Activated CD8-positive, alpha-beta T cell treated with anti-CD3 and anti-CD28 coated beads for 36 hours (primary cell): ENCODE results near the gene PRPF19. TPM values are rescaled to one million over a fixed set of nuclear protein-coding genes. Genes with fewer than 3 reads are reported as not detected.

ENCODE experiments used
- ATAC-seq: fragments of 200-7000 bp; cut with Tn5 transposase; one replicate; pipeline ENCODE4 v1.10.0; 2021; ENCODE audit warnings: mild to moderate bottlenecking, moderate library complexity
- CTCF ChIA-PET: fragments of 350-600 bp; sonication (Branson Sonifier 250); formaldehyde crosslinking; loops from one replicate; lab custom pipeline; 2021; ENCODE audit warnings: antibody characterized with exemption; lab: Charles Lee
- POLR2A ChIA-PET: fragments of 350-600 bp; sonication (Branson Sonifier 250); formaldehyde crosslinking; loops from one replicate; lab custom pipeline; 2021; ENCODE audit warnings: antibody characterized with exemption; lab: Charles Lee
- DNase-seq: peaks from one replicate; pipeline ENCODE4 v3.0.0-alpha.2; 2020
- H3K27ac Mint-ChIP-seq: one replicate; pipeline ENCODE4 v1.8.0; 2021; ENCODE audit warnings: mild to moderate bottlenecking, mixed read lengths
- H3K27me3 Mint-ChIP-seq: one replicate; pipeline ENCODE4 v1.8.0; 2021; ENCODE audit warnings: mixed read lengths
- H3K36me3 Mint-ChIP-seq: one replicate; pipeline ENCODE4 v1.8.0; 2021; ENCODE audit warnings: low read depth, mixed read lengths
- H3K4me1 Mint-ChIP-seq: one replicate; pipeline ENCODE4 v1.8.0; 2021; ENCODE audit warnings: low read depth, mixed read lengths
- H3K4me3 Mint-ChIP-seq: one replicate; pipeline ENCODE4 v1.8.0; 2021; ENCODE audit warnings: mild to moderate bottlenecking, moderate library complexity, mixed read lengths
- H3K9me3 Mint-ChIP-seq: one replicate; pipeline ENCODE4 v1.8.0; 2021; ENCODE audit warnings: mixed read lengths
- intact Hi-C: fragments of 100-400 bp; cut with micrococcal nuclease; formaldehyde crosslinking; loops from one replicate; pipeline ENCODE4 v1.10.0; 2022
- total RNA-seq, 2 experiments: library from RNA; stranded (reverse); gene quantifications; one replicate each; pipeline ENCODE4 v1.2.3, GENCODE V29; 2021
- TF ChIP-seq, protein P1 (sequence below): fragments of 200-600 bp; IDR thresholded peaks from one replicate; pipeline ENCODE4 v1.8.0; 2022; ENCODE audit warnings: antibody characterized with exemption, mild to moderate bottlenecking

PRPF19 gene
- total RNA-seq, 2 experiments from 2014 or later: 142 to 150 TPM

DNA sequence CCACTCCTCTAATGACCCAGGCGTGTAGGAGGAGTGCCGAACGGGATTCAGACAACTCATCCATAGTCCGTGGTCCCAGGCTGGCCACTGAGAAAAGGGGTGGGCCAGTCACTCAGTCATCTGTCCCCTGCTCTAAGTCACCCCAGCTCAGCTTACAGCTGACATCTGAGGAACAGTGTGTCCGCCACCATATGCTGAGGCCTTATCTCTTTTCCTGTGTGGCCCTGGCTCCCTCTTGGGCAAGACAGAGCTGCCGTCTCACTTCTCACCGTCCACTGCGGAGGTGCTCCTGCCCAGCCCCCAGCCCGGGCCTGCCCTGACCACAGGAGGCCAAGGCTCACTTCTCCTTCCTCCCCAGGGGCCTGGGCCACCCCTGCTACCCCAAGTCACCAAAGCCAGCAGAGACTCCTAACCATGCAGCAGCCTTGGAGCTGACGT lies 57.7 kb downstream of the PRPF19 start:
- DNase-seq (no peak), ATAC-seq (no peak)
- Mint-ChIP-seq H3K36me3 (peaks cover 62% of the 10 kb centered on the region), H3K4me1 (peaks cover 22% of the 10 kb centered on the region), H3K9me3 (no peaks in the 10 kb centered on the region), H3K27ac (no peak overlapping the region), H3K4me3 (no peak overlapping the region), H3K27me3 (no peaks in the 10 kb centered on the region)
- intact Hi-C loops: no loop called here
- ChIA-PET POLR2A (no interaction called here), CTCF (interaction anchor here (0.5 to 3.0 kb wide), 4 partner anchors 18 to 265 kb away, joined by 3 to 14 read pairs (median 3); no protein-coding TSS in a partner anchor)
- TF ChIP-seq, protein P1, sequence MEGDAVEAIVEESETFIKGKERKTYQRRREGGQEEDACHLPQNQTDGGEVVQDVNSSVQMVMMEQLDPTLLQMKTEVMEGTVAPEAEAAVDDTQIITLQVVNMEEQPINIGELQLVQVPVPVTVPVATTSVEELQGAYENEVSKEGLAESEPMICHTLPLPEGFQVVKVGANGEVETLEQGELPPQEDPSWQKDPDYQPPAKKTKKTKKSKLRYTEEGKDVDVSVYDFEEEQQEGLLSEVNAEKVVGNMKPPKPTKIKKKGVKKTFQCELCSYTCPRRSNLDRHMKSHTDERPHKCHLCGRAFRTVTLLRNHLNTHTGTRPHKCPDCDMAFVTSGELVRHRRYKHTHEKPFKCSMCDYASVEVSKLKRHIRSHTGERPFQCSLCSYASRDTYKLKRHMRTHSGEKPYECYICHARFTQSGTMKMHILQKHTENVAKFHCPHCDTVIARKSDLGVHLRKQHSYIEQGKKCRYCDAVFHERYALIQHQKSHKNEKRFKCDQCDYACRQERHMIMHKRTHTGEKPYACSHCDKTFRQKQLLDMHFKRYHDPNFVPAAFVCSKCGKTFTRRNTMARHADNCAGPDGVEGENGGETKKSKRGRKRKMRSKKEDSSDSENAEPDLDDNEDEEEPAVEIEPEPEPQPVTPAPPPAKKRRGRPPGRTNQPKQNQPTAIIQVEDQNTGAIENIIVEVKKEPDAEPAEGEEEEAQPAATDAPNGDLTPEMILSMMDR: no peak

DNA sequence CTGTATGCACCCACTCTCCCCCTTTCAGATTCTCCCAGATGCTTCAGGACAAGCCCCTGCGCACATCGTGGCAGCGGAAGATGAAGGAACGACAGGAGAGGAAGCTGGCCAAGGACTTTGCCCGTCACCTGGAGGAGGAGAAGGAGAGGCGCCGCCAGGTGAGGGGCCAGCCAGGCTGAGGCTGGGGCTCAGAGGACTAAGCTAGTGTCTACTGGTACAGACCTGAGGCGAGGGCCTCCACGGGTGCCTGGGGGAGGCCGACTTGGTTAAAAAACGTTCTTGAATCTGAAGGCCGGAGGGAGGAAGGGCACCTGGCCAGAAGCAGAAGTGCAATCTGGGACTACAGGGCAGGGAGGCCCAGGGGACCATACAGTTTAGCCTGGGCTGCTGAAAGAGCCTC lies 58.5 kb downstream of the PRPF19 start:
- intact Hi-C loops: no loop called here
- ChIA-PET POLR2A (no interaction called here), CTCF (interaction anchor here (3.0 kb wide), 1 partner anchor 17 kb away, joined by 14 read pairs; no protein-coding TSS in a partner anchor)
- Mint-ChIP-seq H3K4me3 (no peak overlapping the region), H3K27ac (no peak overlapping the region), H3K27me3 (no peaks in the 10 kb centered on the region), H3K9me3 (no peaks in the 10 kb centered on the region), H3K36me3 (peaks cover 61% of the 10 kb centered on the region), H3K4me1 (peaks cover 27% of the 10 kb centered on the region)
- ATAC-seq: no peak
- TF ChIP-seq, protein P1: no peak
- no peak for DNase-seq

DNA sequence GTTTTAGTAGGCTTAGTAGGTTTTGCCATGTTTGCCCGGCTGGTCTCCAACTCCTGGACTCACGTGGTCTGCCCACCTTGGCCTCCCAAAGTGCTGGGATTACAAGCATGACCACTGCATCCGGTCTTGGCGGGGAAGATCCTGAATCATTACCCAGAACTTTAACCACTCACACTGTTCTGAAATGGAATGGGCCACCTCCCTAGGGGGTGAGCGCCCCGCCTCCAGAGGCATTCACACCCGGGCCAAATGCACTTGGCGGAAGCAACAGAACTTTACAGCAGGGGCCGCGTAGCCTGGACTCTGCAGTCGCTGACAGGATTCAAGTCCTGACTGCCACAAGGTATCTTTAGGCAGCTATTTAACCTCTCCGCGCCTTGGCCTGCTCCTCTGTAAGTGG lies 59.1 kb downstream of the PRPF19 start:
- peaks cover 64% of the 10 kb centered on the region for H3K36me3 Mint-ChIP-seq
- H3K4me1 Mint-ChIP-seq: peaks cover 27% of the 10 kb centered on the region
- CTCF ChIA-PET: interaction anchor here (3.0 kb wide), 1 partner anchor 16 kb away, joined by 14 read pairs; no protein-coding TSS in a partner anchor
- POLR2A ChIA-PET: interaction anchor here (1.0 to 1.5 kb wide), 2 partner anchors 9 to 49 kb away, joined by 3 read pairs; partner anchors contain the start of gene PTGDR2
- H3K4me3 Mint-ChIP-seq: no peak overlapping the region
- no peaks in the 10 kb centered on the region for H3K27me3 Mint-ChIP-seq
- no peak overlapping the region for H3K27ac Mint-ChIP-seq
- DNase-seq (no peak), ATAC-seq (no peak)
- TF ChIP-seq, protein P1: no peak
- intact Hi-C loops: no loop called here
- H3K9me3 Mint-ChIP-seq: no peaks in the 10 kb centered on the region

DNA sequence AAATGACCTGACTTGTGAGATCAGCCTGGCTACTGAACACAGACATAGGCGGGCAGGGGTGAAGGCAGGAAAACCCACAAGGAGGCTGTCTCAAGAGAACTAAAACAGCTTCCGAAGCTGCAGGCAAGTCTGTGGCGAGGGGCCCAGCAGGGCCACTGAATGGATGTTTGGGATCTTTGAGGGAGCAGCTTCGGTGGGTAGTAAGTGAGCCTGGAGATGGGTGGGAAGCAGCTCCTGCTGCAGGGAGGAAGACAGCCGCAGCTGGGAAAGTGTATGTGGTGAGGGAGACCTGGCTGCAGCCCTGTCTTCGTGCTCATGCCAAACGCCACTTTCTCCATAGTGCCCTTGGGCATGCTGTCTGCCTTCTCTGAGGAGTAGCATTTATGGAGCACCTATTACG lies 61.0 kb downstream of the PRPF19 start:
- intact Hi-C loops: no loop called here
- Mint-ChIP-seq H3K27ac (peak overlapping the region; percentile 5), H3K9me3 (no peaks in the 10 kb centered on the region), H3K4me1 (peaks cover 36% of the 10 kb centered on the region), H3K27me3 (no peaks in the 10 kb centered on the region), H3K36me3 (peaks cover 48% of the 10 kb centered on the region), H3K4me3 (peak overlapping the region; percentile 75)
- ATAC-seq: no peak
- POLR2A ChIA-PET: interaction anchor here (0.6 to 1.0 kb wide), 3 partner anchors 52 to 526 kb away, joined by 3 read pairs; partner anchors contain the start of gene PRPF19
- TF ChIP-seq, protein P1: no peak
- DNase-seq: no peak
- CTCF ChIA-PET: interaction anchor here (4.5 kb wide), 1 partner anchor 54 kb away, joined by 18 read pairs; no protein-coding TSS in a partner anchor

DNA sequence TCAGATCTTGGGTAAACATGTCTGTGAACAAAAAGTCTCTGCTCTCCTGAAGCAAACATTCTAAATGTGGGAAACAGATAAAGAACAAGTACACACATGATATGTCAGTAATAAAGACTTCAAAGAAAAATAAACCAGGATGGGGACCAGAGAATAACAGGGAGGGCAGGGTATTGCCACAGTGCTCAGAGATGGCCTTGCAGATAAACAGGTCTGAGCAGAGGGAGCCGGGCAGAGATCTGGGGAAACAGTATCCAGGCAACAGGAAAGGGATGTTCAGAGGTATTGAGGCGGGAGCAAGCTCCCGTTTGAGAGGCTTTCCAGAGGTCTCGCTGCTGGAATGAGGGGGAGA lies 61.5 kb downstream of the PRPF19 start:
- ATAC-seq: no peak
- H3K9me3 Mint-ChIP-seq: no peaks in the 10 kb centered on the region
- intact Hi-C loops: no loop called here
- peak overlapping the region; percentile 55 for H3K27ac Mint-ChIP-seq
- ChIA-PET POLR2A (interaction anchor here (0.6 to 1.0 kb wide), 3 partner anchors 53 to 526 kb away, joined by 3 read pairs; partner anchors contain the start of gene PRPF19), CTCF (interaction anchor here (2.7 to 4.5 kb wide), 2 partner anchors 43 to 55 kb away, joined by 14 to 18 read pairs; no protein-coding TSS in a partner anchor)
- no peak for DNase-seq
- TF ChIP-seq, protein P1: no peak
- H3K4me1 Mint-ChIP-seq: peaks cover 36% of the 10 kb centered on the region
- peaks cover 46% of the 10 kb centered on the region for H3K36me3 Mint-ChIP-seq
- no peaks in the 10 kb centered on the region for H3K27me3 Mint-ChIP-seq
- H3K4me3 Mint-ChIP-seq: peak overlapping the region; percentile 75
